HEK293 (cell line): ENCODE measurements around the gene LONP2.

ENCODE experiments used
- CTCF ChIA-PET: fragments of 350-600 bp; formaldehyde crosslinking; extraction: SDS; loops from one replicate; lab custom pipeline; 2021; ENCODE audit warnings: antibody characterized with exemption; lab: Yijun Ruan, JAX
- POLR2A ChIA-PET: fragments of 300-600 bp; formaldehyde crosslinking; extraction: SDS; loops from one replicate; lab custom pipeline; 2020; ENCODE audit warnings: antibody characterized with exemption, inconsistent platforms; lab: Yijun Ruan, JAX
- H3K27ac ChIP-seq: fragments of 200-500 bp; sonication (Bioruptor generic); 2 replicates; pipeline ENCODE4 v1.5.1; 2014; ENCODE audit warnings: low read depth, low read length, control low read depth, inconsistent platforms; ENCODE audit errors: extremely low read depth
- H3K36me3 ChIP-seq, 2 experiments: fragments of 200-500 bp in 1 of 2; sonication (Bioruptor generic) in 1 of 2; 1 replicate in 1 of 2; 2 replicates in 1 of 2; pipeline ENCODE4 v1.5.1; 2014 to 2017; ENCODE audit warnings: inconsistent platforms in 2 of 2, low read length in 2 of 2; ENCODE audit not compliant: control insufficient read depth in 2 of 2, insufficient read depth in 1 of 2
- H3K4me1 ChIP-seq: fragments of 200-500 bp; sonication (Bioruptor generic); 2 replicates; pipeline ENCODE4 v1.5.1; 2014; ENCODE audit warnings: mild to moderate bottlenecking, low read length, inconsistent platforms; ENCODE audit not compliant: control insufficient read depth, insufficient read depth
- H3K4me3 ChIP-seq: 2 replicates; pipeline ENCODE4 v1.5.1; 2011; ENCODE audit warnings: low read depth, mild to moderate bottlenecking, control low read depth, low read length, moderate library complexity
- H3K9me3 ChIP-seq: fragments of 200-500 bp; sonication (Bioruptor generic); 2 replicates; pipeline ENCODE4 v1.5.1; 2014; ENCODE audit warnings: low read depth, low read length, inconsistent platforms; ENCODE audit not compliant: control insufficient read depth, insufficient read depth
- ATF2 ChIP-seq: fragments of 450-650 bp; formaldehyde crosslinking; IDR thresholded peaks from 2 replicates; pipeline ENCODE4 v1.5.1; 2016; ENCODE audit warnings: missing biosample characterization, missing genetic modification characterization, low read depth
- BCL11A ChIP-seq: fragments of 450-650 bp; formaldehyde crosslinking; IDR thresholded peaks from 2 replicates; pipeline ENCODE4 v1.5.1; 2016; ENCODE audit warnings: low read depth, missing biosample characterization, missing genetic modification characterization
- BCL11B ChIP-seq: fragments of 450-650 bp; formaldehyde crosslinking; IDR thresholded peaks from 2 replicates; pipeline ENCODE4 v1.5.1; 2016; ENCODE audit warnings: low read depth, missing biosample characterization, missing genetic modification characterization
- ELK4 ChIP-seq: IDR thresholded peaks from 2 replicates; pipeline ENCODE4 v1.6.1; 2011; ENCODE audit warnings: mild to moderate bottlenecking, low read depth, low read length, borderline replicate concordance
- GLI4 ChIP-seq: fragments of 450-650 bp; formaldehyde crosslinking; IDR thresholded peaks from 2 replicates; pipeline ENCODE4 v1.5.1; 2016; ENCODE audit warnings: missing biosample characterization, missing genetic modification characterization
- HOXD13 ChIP-seq: sonication (generic); formaldehyde crosslinking; IDR thresholded peaks from 2 replicates; pipeline ENCODE4 v1.8.0; 2022; ENCODE audit warnings: missing genetic modification reagents, borderline replicate concordance
- MZF1 ChIP-seq: fragments of 450-650 bp; formaldehyde crosslinking; IDR thresholded peaks from 2 replicates; pipeline ENCODE4 v1.5.1; 2017; ENCODE audit warnings: missing biosample characterization, missing genetic modification characterization, borderline replicate concordance
- PRDM1 ChIP-seq: fragments of 450-650 bp; formaldehyde crosslinking; IDR thresholded peaks from 2 replicates; pipeline ENCODE4; 2016; ENCODE audit warnings: missing biosample characterization, missing genetic modification characterization
- TRIM28 ChIP-seq: IDR thresholded peaks from 2 replicates; pipeline ENCODE4 v1.6.1; 2011; ENCODE audit warnings: low read length, control low read depth, borderline replicate concordance
- ZBTB20 ChIP-seq: fragments of 450-650 bp; formaldehyde crosslinking; IDR thresholded peaks from 2 replicates; pipeline ENCODE4 v1.5.1; 2016; ENCODE audit warnings: missing biosample characterization, missing genetic modification characterization
- ZFP69B ChIP-seq: fragments of 450-650 bp; formaldehyde crosslinking; IDR thresholded peaks from 2 replicates; pipeline ENCODE4 v1.5.1; 2016; ENCODE audit warnings: missing biosample characterization, missing genetic modification characterization
- ZNF140 ChIP-seq: fragments of 450-650 bp; formaldehyde crosslinking; IDR thresholded peaks from 2 replicates; pipeline ENCODE4 v1.5.1; 2016; ENCODE audit warnings: missing biosample characterization, missing genetic modification characterization
- ZNF16 ChIP-seq: fragments of 450-650 bp; formaldehyde crosslinking; IDR thresholded peaks from 2 replicates; pipeline ENCODE4 v1.5.1; 2016; ENCODE audit warnings: low read depth, missing biosample characterization, missing genetic modification characterization
- ZNF366 ChIP-seq: fragments of 450-650 bp; formaldehyde crosslinking; conservative IDR thresholded peaks from 2 replicates; pipeline ENCODE4 v1.5.1; 2016; ENCODE audit warnings: missing biosample characterization, missing genetic modification characterization
- ZNF394 ChIP-seq: fragments of 450-650 bp; formaldehyde crosslinking; IDR thresholded peaks from 2 replicates; pipeline ENCODE4 v1.5.1; 2016; ENCODE audit warnings: missing biosample characterization, missing genetic modification characterization, mild to moderate bottlenecking, moderate library complexity, borderline replicate concordance
- ZNF514 ChIP-seq: fragments of 450-650 bp; formaldehyde crosslinking; IDR thresholded peaks from 2 replicates; pipeline ENCODE4 v1.5.1; 2016; ENCODE audit warnings: missing biosample characterization, missing genetic modification characterization
- ZNF580 ChIP-seq: fragments of 450-650 bp; formaldehyde crosslinking; IDR thresholded peaks from 2 replicates; pipeline ENCODE4 v1.5.1; 2016; ENCODE audit warnings: missing biosample characterization, missing genetic modification characterization
- ZNF600 ChIP-seq: fragments of 450-650 bp; formaldehyde crosslinking; IDR thresholded peaks from 2 replicates; pipeline ENCODE4 v1.5.1; 2016; ENCODE audit warnings: missing biosample characterization, missing genetic modification characterization
- ZNF621 ChIP-seq: fragments of 450-650 bp; formaldehyde crosslinking; IDR thresholded peaks from 2 replicates; pipeline ENCODE4 v1.5.1; 2017; ENCODE audit warnings: missing biosample characterization, missing genetic modification characterization
- ZNF843 ChIP-seq: fragments of 450-650 bp; formaldehyde crosslinking; IDR thresholded peaks from 2 replicates; pipeline ENCODE4 v1.5.1; 2016; ENCODE audit warnings: missing biosample characterization, missing genetic modification characterization
- TF ChIP-seq, protein P1 (sequence below): fragments of 450-650 bp; formaldehyde crosslinking; IDR thresholded peaks from 2 replicates; pipeline ENCODE4 v1.5.1; 2017; ENCODE audit warnings: missing biosample characterization, missing genetic modification characterization
- TF ChIP-seq, protein P2 (sequence below): fragments of 450-650 bp; formaldehyde crosslinking; IDR thresholded peaks from 2 replicates; pipeline ENCODE4 v1.5.1; 2016; ENCODE audit warnings: missing biosample characterization, missing genetic modification characterization

LONP2 gene

DNA sequence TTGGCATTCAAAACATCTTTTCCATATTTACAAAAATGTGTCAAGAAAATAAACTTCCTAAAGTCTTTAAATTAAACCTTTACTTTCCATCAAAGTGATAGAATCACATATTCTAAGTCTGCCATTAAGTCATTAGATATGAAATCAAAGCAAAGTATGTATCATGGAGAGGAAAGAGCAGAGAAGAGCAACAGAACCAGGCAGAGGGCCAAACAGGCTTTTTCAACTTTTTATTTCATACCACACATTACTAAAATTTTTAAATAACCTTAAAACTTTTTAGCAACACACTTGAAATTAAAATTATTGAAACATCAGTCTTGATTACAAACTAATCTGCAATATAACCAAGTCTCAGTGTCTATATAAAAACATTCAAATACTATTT is 127.3 kb downstream of the LONP2 start (continued):
- TF ChIP-seq ZNF843 (no peak), BCL11B (tag by site-specific recombination) (no peak), ZNF16 (tag by site-specific recombination) (no peak), TRIM28 (no peak)
- TF ChIP-seq, all 188 proteins: peak for 0

- H3K36me3 ChIP-seq: no peaks in the 10 kb centered on the region
- H3K27ac ChIP-seq: no peak overlapping the region
- peaks cover 39% of the 10 kb centered on the region for H3K4me1 ChIP-seq
- no peaks in the 10 kb centered on the region for H3K9me3 ChIP-seq
- TF ChIP-seq, protein P1, sequence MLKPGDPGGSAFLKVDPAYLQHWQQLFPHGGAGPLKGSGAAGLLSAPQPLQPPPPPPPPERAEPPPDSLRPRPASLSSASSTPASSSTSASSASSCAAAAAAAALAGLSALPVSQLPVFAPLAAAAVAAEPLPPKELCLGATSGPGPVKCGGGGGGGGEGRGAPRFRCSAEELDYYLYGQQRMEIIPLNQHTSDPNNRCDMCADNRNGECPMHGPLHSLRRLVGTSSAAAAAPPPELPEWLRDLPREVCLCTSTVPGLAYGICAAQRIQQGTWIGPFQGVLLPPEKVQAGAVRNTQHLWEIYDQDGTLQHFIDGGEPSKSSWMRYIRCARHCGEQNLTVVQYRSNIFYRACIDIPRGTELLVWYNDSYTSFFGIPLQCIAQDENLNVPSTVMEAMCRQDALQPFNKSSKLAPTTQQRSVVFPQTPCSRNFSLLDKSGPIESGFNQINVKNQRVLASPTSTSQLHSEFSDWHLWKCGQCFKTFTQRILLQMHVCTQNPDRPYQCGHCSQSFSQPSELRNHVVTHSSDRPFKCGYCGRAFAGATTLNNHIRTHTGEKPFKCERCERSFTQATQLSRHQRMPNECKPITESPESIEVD (tag by site-specific recombination): peak; percentile 26; the same call in 1 of the 2 replicates
- no peak for TF ChIP-seq ZNF394 (tag by site-specific recombination)
- TF ChIP-seq, all 188 proteins: peak for 1
- POLR2A ChIA-PET: no interaction called here
- CTCF ChIA-PET: interaction anchor here (1.0 kb wide), 1 partner anchor 16 kb away, joined by 3 read pairs; no protein-coding TSS in a partner anchor
- no peak overlapping the region for H3K4me3 ChIP-seq
These were observed 128.6 kb downstream of the LONP2 start for GRCh38 chr16:48372744-48373143.

DNA sequence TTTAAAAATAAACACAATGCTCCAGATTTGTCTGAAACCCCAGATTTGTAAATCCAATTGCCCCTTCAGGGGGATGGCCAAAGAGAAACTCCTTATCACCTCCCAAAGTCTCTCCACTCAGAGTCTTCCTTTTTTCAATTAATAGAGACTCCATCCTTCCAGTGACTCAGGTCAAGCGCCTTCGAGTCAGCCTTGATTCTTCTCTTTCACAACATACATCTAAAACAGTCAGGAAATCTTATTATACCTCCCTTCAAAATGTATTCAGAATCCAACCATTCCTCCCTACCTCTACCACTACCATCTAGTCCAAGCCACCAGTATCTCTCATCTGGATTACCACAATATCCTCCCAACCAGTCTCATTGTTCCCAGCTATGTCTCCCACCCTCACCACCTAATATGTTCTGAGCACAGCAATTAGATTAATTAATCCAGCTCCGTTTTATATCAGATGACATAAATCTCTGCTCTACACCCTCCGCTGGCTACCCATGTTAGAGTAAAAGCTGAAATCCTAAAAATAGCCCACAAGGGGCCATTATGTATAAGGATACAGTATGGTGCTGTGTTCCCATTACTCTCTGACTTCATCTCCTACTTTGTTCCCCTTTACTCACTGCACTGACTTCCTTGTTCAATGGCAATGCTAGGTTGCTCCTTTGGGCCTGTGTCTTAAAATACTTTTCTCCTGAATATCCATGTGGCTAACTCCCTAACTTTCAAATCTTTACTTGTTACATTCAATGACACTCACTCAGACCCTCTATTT is 129.3 kb downstream of the LONP2 start:
- Histone ChIP-seq H3K9me3 (no peaks in the 10 kb centered on the region), H3K4me1 (peaks cover 35% of the 10 kb centered on the region), H3K4me3 (no peak overlapping the region), H3K27ac (no peak overlapping the region), H3K36me3 (no peaks in the 10 kb centered on the region)
- CTCF ChIA-PET: interaction anchor here (0.8 to 1.0 kb wide), 2 partner anchors 17 to 1333 kb away, joined by 3 to 4 read pairs; no protein-coding TSS in a partner anchor
- POLR2A ChIA-PET: no interaction called here
- no peak for TF ChIP-seq ZNF580 (tag by site-specific recombination)
- TF ChIP-seq, protein P2, sequence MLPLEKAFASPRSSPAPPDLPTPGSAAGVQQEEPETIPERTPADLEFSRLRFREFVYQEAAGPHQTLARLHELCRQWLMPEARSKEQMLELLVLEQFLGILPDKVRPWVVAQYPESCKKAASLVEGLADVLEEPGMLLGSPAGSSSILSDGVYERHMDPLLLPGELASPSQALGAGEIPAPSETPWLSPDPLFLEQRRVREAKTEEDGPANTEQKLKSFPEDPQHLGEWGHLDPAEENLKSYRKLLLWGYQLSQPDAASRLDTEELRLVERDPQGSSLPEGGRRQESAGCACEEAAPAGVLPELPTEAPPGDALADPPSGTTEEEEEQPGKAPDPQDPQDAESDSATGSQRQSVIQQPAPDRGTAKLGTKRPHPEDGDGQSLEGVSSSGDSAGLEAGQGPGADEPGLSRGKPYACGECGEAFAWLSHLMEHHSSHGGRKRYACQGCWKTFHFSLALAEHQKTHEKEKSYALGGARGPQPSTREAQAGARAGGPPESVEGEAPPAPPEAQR (tag by site-specific recombination): no peak
- TF ChIP-seq ZNF600 (tag by site-specific recombination): no peak
- no peak for TF ChIP-seq ZNF514 (tag by site-specific recombination)
- no peak for TF ChIP-seq HOXD13 (CRISPR knock-in tag)
- no peak for TF ChIP-seq ZBTB20
- no peak for TF ChIP-seq MZF1 (tag by site-specific recombination)
- TF ChIP-seq PRDM1 (tag by site-specific recombination): no peak
- TF ChIP-seq ATF2: no peak
- no peak for TF ChIP-seq ZFP69B (tag by site-specific recombination)
- TF ChIP-seq BCL11A (tag by site-specific recombination): no peak
- no peak for TF ChIP-seq ZNF140 (tag by site-specific recombination)
- no peak for TF ChIP-seq GLI4 (tag by site-specific recombination)
- TF ChIP-seq ZNF621 (tag by site-specific recombination): no peak
- TF ChIP-seq ELK4: no peak
- no peak for TF ChIP-seq ZNF366 (tag by site-specific recombination)
